ENCODE data around the gene SPDYA.

SPDYA gene

GRCh38 chr2:28801726-28802125 lies 8.9 kb upstream of the SPDYA start:
- no peak for TF ChIP-seq ZNF274 (IDR thresholded peaks at IDR 0.05; ENCODE audit: low read depth, low read length)
- no peak overlapping the region for H3K4me3 ChIP-seq (ENCODE audit: low read length)

- H3K4me3 ChIP-seq (ENCODE audit: low read length): no peak overlapping the region
- no peak for TF ChIP-seq ZNF274 (IDR thresholded peaks at IDR 0.05; ENCODE audit: low read depth, low read length)
Observed at GRCh38 chr2:28802975-28803429, 7.6 kb upstream of the SPDYA start.

DNA sequence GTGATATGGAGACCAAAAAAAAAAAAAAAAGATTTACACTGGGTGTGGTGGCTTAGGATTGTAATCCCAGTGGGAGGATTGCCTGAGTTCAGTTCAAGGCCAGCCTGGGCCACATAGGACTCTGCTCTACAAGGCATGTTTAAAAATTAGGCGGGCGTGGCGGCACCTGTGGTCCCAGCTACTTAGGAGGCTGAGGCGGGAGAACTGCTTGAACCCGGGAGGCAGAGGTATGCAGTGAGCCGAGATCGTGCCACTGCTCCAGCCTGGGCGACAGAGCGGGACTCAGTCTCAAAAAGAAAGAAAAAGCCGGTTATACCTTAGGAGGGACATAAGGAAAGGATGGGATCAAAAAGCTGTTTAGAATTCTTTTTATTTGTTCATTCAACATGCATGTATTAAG lies 707 bp upstream of the SPDYA start:
- no peak for TF ChIP-seq ZNF274 (IDR thresholded peaks at IDR 0.05; ENCODE audit: low read depth, low read length)
- H3K4me3 ChIP-seq (ENCODE audit: low read length): peak overlapping the region; percentile 42; the same call in 1 of the 2 replicates

GRCh38 chr2:28818053-28818452 lies 7.4 kb downstream of the SPDYA start:
- no peak overlapping the region for H3K4me3 ChIP-seq (ENCODE audit: low read length)
- no peak for TF ChIP-seq ZNF274 (IDR thresholded peaks at IDR 0.05; ENCODE audit: low read depth, low read length)

DNA sequence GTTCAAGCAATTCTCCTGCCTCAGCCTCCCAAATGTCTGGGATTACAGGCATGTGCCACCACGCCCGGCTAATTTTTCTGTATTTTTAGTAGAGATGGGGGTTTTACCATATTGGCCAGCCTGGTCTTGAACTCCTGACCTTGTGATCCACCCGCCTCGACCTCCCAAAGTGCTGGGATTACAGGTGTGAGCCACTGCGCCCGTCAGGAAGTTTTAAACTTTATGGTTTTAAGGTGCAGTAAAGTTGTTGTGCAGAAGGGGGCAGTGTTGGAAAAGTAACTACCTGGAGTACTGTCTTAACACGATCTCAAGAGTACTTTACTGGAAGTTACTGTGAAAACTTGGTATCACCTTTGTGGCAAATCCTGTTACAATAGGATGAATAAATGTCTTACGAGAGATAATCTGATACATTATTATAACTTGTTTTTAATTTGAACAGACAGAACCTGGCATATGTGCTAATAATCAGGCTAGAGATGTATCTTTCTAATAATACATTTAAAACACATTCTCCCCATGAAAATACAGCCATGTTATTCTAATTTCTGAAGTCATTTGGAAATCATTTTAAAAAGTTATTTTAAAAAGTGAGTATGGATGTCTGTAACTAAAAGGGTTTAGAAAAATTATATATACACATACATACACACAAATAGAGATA lies 10.8 kb downstream of the SPDYA start:
- no peak overlapping the region for H3K4me3 ChIP-seq (ENCODE audit: low read length)
- TF ChIP-seq ZNF274 (IDR thresholded peaks at IDR 0.05; ENCODE audit: low read depth, low read length): no peak

GRCh38 chr2:28822036-28822435 lies 11.4 kb downstream of the SPDYA start:
- no peak overlapping the region for H3K4me3 ChIP-seq (ENCODE audit: low read length)
- TF ChIP-seq ZNF274 (IDR thresholded peaks at IDR 0.05; ENCODE audit: low read depth, low read length): no peak

GRCh38 chr2:28824207-28824606 lies 13.6 kb downstream of the SPDYA start:
- no peak overlapping the region for H3K4me3 ChIP-seq (ENCODE audit: low read length)
- TF ChIP-seq ZNF274 (IDR thresholded peaks at IDR 0.05; ENCODE audit: low read depth, low read length): no peak

- TF ChIP-seq ZNF274 (IDR thresholded peaks at IDR 0.05; ENCODE audit: low read depth, low read length): no peak
- H3K4me3 ChIP-seq (ENCODE audit: low read length): no peak overlapping the region
Observed at GRCh38 chr2:28824870-28825269, 14.2 kb downstream of the SPDYA start.

GRCh38 chr2:28828382-28828781 lies 17.7 kb downstream of the SPDYA start:
- TF ChIP-seq ZNF274 (IDR thresholded peaks at IDR 0.05; ENCODE audit: low read depth, low read length): no peak
- no peak overlapping the region for H3K4me3 ChIP-seq (ENCODE audit: low read length)

- H3K4me3 ChIP-seq (ENCODE audit: low read length): no peak overlapping the region
- TF ChIP-seq ZNF274 (IDR thresholded peaks at IDR 0.05; ENCODE audit: low read depth, low read length): no peak
Observed at GRCh38 chr2:28833740-28834470, 23.3 kb downstream of the SPDYA start.

DNA sequence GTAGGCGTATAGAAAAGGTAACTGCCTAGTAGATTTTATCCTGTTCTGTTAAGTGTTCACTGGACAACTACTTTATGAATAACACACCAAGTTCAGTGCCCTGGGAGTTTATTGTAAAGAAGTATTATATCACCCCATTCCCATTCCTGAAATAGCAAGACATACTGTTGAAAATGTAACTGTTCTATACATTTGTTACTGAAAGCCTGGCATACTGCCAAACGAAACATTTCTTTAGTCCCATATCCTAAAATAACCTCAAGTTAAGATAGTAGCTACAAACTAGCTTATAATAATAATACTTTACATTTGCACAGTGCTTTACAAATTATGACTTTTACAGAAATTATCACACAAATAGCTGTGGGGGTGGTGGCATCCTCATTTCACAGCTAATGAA lies 25.1 kb downstream of the SPDYA start:
- H3K4me3 ChIP-seq (ENCODE audit: low read length): no peak overlapping the region
- TF ChIP-seq ZNF274 (IDR thresholded peaks at IDR 0.05; ENCODE audit: low read depth, low read length): no peak

- no peak overlapping the region for H3K4me3 ChIP-seq (ENCODE audit: low read length)
- no peak for TF ChIP-seq ZNF274 (IDR thresholded peaks at IDR 0.05; ENCODE audit: low read depth, low read length)
Observed at GRCh38 chr2:28838971-28839370, 28.3 kb downstream of the SPDYA start.

GRCh38 chr2:28842042-28842441 lies 31.4 kb downstream of the SPDYA start:
- TF ChIP-seq ZNF274 (IDR thresholded peaks at IDR 0.05; ENCODE audit: low read depth, low read length): no peak
- H3K4me3 ChIP-seq (ENCODE audit: low read length): no peak overlapping the region

GRCh38 chr2:28855193-28855592 lies 44.6 kb downstream of the SPDYA start:
- TF ChIP-seq ZNF274 (IDR thresholded peaks at IDR 0.05; ENCODE audit: low read depth, low read length): no peak
- no peak overlapping the region for H3K4me3 ChIP-seq (ENCODE audit: low read length)

DNA sequence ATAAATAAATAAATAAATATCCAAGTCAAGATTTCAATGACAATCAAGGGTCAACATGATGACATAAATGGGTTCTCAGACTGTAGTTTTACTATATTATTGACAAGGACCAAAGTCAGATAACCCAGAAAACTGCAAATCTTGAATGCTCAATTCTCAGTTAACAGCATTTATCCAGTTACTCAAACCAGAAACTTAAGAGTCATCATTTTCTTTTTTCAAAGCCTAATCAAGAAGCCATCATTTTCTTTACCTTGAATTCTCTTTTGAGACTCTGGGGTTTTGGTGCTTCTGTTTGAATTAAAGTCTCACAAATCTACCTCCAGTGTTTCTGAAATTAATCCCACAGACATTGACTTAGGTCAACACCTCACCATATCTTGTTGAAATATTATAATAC lies 45.3 kb downstream of the SPDYA start:
- no peak for TF ChIP-seq ZNF274 (IDR thresholded peaks at IDR 0.05; ENCODE audit: low read depth, low read length)

More for the DNA sequence above, 45.3 kb downstream of the SPDYA start:
- H3K4me3 ChIP-seq (ENCODE audit: low read length): no peak overlapping the region
